Spinal cord (tissue), 10 donors: ENCODE measurements around the gene MYH8. TPM values are rescaled to one million over a fixed set of nuclear protein-coding genes. Genes with fewer than 3 reads are reported as not detected.

ENCODE experiments used
- DNase-seq, 6 donors: peaks; one replicate each; pipeline versions ENCODE4 v3.0.0 to v3.0.0-alpha.2; 2013 to 2015; ENCODE audit warnings: low spot score in 6 of 6, low read depth in 4 of 6
- H3K27ac ChIP-seq: one replicate; pipeline ENCODE4 v1.5.1; 2013; ENCODE audit warnings: low read depth, low read length, control low read depth
- H3K27me3 ChIP-seq: one replicate; pipeline ENCODE4 v1.6.1; 2013; ENCODE audit warnings: low read length; ENCODE audit not compliant: control insufficient read depth, insufficient read depth
- H3K36me3 ChIP-seq: one replicate; pipeline ENCODE4 v1.6.1; 2013; ENCODE audit warnings: low read length; ENCODE audit not compliant: control insufficient read depth, insufficient read depth
- H3K4me1 ChIP-seq: one replicate; pipeline ENCODE4 v1.6.1; 2013; ENCODE audit warnings: low read length; ENCODE audit not compliant: control insufficient read depth, insufficient read depth
- H3K4me3 ChIP-seq: one replicate; pipeline ENCODE4 v1.5.1; 2013; ENCODE audit warnings: low read depth, low read length, control low read depth
- H3K9me3 ChIP-seq: one replicate; pipeline ENCODE4 v1.6.1; 2013; ENCODE audit warnings: low read length; ENCODE audit not compliant: control insufficient read depth, insufficient read depth
- WGBS: methylation state at CpG from one replicate; pipeline ENCODE4 v1.1.5; 2013; ENCODE audit warnings: missing lambda C conversion rate; ENCODE audit not compliant: insufficient coverage; 5-methylcytosine and 5-hydroxymethylcytosine counted together
- polyA plus RNA-seq, 2 donors: library from polyadenylated mRNA; unstranded; fragments of 120-200 nt; gene quantifications; one replicate each; pipeline ENCODE4 v1.2.1, GENCODE V29; 2013; ENCODE audit not compliant: insufficient read length in 2 of 2
- total RNA-seq, 2 donors: library from RNA; depleted of rRNA in 1 of 2; stranded (reverse); fragments of 120-200 nt in 1 of 2; fragments of >200 nt in 1 of 2; gene quantifications; one replicate each; pipeline versions ENCODE4 v1.2.3 to v1.2.4, GENCODE V29; 2013 to 2014
- donor health status: healthy.

MYH8 gene
- total and polyA plus RNA-seq, 4 donors, result 0.19 to 2.5 (median 1.3) TPM

DNA sequence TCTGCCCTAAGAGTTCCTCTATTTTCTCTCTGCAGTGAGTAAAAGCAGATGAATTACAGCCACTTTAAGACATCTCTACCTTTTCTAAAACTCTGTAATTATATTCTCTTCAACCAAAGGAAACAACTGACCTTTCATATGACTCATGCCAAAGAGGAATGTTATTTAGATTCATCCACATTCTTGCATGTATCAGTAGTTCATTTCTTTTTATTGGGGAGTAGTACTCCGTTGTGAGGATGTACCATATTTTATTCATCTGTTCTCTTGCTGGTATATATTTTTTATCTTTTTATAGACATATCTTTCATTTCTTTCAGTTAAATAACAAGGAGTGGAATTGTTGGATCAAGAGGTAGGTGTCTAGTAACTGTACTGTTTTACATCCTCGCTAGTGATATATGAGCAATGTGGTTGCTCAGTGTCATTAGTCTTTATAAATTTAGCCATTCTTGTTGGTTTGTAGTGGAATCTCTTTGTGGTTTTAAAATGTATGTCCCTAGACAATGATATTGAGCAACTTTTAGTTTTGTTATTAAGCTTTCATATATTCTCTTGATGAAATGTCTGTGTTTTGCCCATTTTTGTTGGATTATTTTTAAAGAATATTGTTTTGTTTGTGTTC, 7.8 kb upstream of the MYH8 start:
- WGBS, result no CpG with 5 or more reads among the region's 2 CpGs
- no peak overlapping the region for H3K4me3 ChIP-seq
- DNase-seq, result no peak

DNA sequence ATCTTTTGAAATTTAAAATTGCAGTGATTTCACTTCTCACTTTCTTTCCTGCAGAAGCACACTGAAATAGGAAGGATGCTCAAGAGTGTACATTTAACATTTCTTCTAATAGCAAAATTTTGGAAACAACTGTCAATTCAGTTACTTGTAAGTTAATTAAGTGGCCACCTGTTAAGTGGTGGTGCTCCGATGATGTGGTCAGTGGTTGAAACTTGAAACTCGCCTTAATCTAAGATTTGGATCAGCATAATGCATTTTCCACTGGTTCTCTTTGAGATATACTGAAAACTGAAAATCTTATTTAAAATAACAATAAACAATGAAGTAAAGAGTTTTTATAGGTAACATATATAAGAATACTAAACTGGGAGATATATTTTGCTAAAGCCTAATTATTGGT, 7.0 kb upstream of the MYH8 start:
- Histone ChIP-seq H3K4me3 (no peak overlapping the region), H3K27me3 (no peaks in the 10 kb centered on the region), H3K36me3 (no peaks in the 10 kb centered on the region), H3K27ac (no peak overlapping the region), H3K9me3 (peaks cover 1% of the 10 kb centered on the region), H3K4me1 (no peaks in the 10 kb centered on the region)
- WGBS, result no CpG with 5 or more reads among the region's 2 CpGs
- no peak for DNase-seq

More for the DNA sequence above, 7.8 kb upstream of the MYH8 start:
- H3K36me3 ChIP-seq, result no peaks in the 10 kb centered on the region
- no peaks in the 10 kb centered on the region for H3K27me3 ChIP-seq
- H3K4me1 ChIP-seq, result no peaks in the 10 kb centered on the region
- no peak overlapping the region for H3K27ac ChIP-seq
- H3K9me3 ChIP-seq, result peaks cover 1% of the 10 kb centered on the region

DNA sequence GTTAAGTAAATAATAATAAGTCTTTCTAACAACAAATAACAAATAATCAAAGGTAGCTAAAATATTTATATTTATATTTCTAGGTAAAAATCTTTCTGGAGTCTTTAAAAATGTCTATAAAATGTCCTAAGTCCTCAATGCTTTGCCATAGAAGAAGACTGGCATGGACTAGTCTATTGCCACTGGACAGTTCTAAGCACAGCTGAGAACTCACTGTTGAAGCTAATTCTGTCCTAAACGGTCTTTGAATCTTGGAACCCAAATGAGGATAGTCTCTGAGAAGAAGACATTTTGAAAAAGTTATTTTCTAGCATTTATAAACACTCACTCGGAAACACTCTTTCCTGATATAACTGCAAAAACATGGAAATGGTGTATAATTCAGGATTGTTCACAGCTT, 539 bp downstream of the MYH8 start:
- Histone ChIP-seq H3K9me3 (no peaks in the 10 kb centered on the region), H3K27me3 (no peaks in the 10 kb centered on the region), H3K4me3 (no peak overlapping the region), H3K36me3 (no peaks in the 10 kb centered on the region), H3K27ac (no peak overlapping the region), H3K4me1 (no peaks in the 10 kb centered on the region)
- no peak for DNase-seq
- WGBS, result no CpG with 5 or more reads among the region's 2 CpGs

DNA sequence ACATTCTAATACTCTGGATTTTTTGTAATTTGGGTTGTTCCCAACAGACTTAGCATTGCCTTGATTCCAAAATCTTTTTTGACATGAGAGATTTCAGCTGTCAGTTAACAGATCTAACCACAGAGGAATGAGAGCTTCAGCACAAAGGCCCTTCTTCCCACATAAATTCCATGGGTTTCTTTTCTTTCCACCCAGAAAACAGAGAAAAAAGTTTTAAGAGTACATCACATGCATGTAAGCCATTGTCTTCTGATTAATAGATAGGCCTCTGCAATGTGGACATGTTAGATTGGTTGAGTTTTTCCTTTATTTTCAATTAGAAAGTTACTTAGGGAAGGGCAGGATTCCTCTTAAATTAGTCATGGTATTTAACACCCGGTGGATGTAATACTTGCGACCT, 939 bp downstream of the MYH8 start:
- Histone ChIP-seq H3K4me3 (no peak overlapping the region), H3K27me3 (no peaks in the 10 kb centered on the region), H3K36me3 (no peaks in the 10 kb centered on the region), H3K9me3 (no peaks in the 10 kb centered on the region), H3K4me1 (no peaks in the 10 kb centered on the region), H3K27ac (no peak overlapping the region)
- WGBS, result no CpG with 5 or more reads among the region's 2 CpGs
- no peak for DNase-seq

DNA sequence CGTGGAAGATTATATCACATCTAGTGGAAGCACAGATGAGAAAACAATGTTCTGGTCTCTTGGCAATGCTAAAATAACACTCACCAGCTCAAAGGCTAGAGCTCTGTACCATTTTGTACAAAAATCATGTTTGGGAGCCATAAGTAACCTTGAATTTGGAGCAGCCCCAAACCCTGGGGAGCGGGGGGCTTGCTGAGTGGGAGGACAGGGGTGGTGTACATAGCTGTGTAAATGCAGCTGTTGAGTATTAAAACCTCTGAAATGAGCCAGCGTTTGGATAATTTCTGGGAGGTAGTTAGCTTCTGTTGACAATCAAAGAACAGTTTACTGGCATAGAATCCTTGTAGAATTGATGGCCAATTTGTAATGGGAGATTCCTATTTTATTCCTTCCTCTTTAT, 4.3 kb downstream of the MYH8 start:
- Histone ChIP-seq H3K36me3 (no peaks in the 10 kb centered on the region), H3K27ac (no peak overlapping the region), H3K4me3 (no peak overlapping the region), H3K4me1 (no peaks in the 10 kb centered on the region), H3K27me3 (no peaks in the 10 kb centered on the region), H3K9me3 (no peaks in the 10 kb centered on the region)
- DNase-seq, result peak in 4 of 6 donors; percentile 2 to 32 (median 19)
- WGBS, result 70% methylated on average over 1 of the region's 3 CpGs

DNA sequence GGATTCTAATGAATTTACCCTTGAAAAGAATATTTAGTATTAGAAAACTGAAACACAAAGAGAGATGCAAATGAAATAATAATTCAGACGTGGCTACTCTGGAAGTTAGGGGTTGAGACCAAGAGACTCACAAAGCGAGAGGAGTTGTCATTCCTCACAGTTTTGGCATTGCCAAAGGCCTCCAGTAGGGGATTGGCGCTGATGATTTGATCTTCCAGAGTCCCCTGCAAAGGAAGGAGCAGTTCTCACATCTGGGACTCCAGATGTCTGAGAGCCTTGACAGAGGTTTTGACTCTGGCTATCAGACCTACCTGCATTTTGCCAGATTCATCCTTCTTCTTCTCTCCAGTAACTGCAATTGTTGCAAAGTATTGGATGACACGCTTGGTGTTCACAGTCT, 6.6 kb downstream of the MYH8 start:
- DNase-seq, result no peak
- Histone ChIP-seq H3K4me1 (no peaks in the 10 kb centered on the region), H3K4me3 (no peak overlapping the region), H3K36me3 (no peaks in the 10 kb centered on the region), H3K27ac (no peak overlapping the region), H3K27me3 (no peaks in the 10 kb centered on the region), H3K9me3 (no peaks in the 10 kb centered on the region)
- WGBS, result 77% methylated on average over 4 of the region's 4 CpGs

DNA sequence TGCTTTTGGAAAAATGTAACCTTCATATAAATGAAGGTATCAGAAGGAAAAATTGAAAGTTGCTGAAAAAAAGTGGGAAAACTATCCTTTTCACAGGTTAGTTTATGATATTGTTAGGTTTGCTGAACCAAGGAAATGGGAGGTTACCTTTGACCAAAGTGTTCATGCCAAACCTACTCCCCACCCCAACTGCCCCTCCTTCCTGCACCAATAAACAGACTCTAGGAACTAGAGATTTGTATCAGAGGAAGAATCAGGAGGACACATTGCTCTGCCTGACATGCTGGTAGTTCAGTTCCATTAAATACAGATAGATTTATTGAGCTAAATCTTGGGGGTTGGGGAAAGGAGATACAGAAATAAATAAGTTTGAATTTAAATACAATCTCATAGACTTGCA, 18.2 kb downstream of the MYH8 start:
- Histone ChIP-seq H3K9me3 (no peaks in the 10 kb centered on the region), H3K27me3 (no peaks in the 10 kb centered on the region), H3K36me3 (no peaks in the 10 kb centered on the region), H3K4me3 (no peak overlapping the region), H3K27ac (no peak overlapping the region), H3K4me1 (no peaks in the 10 kb centered on the region)
- no peak for DNase-seq

DNA sequence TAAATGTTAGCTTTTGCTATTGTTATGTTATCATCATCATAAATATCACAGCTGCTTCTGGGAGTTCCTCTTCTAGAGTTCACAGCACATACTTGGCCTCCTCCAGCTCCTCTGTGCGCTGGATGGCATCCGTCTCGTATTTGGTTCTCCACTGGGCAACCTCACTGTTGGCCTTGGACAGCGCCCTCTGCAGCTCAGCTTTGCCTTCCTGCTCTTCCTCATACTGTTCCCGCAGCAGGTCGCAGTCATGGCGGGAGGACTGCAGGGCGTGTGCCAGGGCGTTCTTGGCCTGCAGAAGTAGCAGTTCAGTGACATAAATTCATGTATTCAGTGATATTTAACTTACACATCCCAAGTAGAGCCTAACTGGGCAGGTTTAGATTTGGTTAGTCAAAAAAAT, 23.4 kb downstream of the MYH8 start:
- H3K36me3 ChIP-seq, result no peaks in the 10 kb centered on the region
- no peaks in the 10 kb centered on the region for H3K4me1 ChIP-seq

DNA sequence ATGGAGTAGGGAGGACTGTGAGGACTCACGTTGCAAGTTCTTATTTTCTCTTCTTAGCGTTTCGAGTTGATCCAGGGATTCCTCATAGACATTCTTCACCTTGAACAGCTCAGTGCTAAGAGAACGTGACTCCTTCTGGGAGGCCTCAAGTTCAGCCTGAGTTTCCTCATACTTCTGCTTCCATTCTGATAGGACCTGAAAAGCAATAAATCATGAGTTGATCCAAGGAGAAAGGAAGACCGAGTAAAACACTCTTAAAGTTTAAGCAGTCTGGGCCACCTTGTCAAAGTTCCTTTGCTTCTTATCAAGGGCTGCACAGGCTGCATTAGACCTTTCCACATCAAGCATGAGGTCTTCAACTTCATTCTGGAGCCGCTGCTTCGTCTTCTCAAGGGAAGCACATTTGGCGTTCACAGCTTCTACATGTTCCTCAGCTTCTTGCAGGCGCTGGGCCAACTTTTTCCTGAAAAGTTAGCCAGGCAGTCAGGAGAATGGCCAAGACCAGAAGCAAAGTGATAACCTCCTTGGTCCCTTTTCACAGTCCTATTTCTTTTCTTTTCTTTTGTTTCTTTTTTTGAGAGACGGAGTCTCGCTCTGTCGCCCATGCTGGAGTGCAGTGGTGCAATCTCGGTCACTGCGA, 25.1 kb downstream of the MYH8 start:
- H3K9me3 ChIP-seq, result no peaks in the 10 kb centered on the region
- no peaks in the 10 kb centered on the region for H3K27me3 ChIP-seq
- H3K4me3 ChIP-seq, result no peak overlapping the region
- H3K36me3 ChIP-seq, result no peaks in the 10 kb centered on the region
- no peak for DNase-seq
- 87% methylated on average over 9 of the region's 14 CpGs for WGBS
- H3K27ac ChIP-seq, result no peak overlapping the region
- no peaks in the 10 kb centered on the region for H3K4me1 ChIP-seq

More for the DNA sequence above, 23.4 kb downstream of the MYH8 start:
- DNase-seq, result no peak
- no peak overlapping the region for H3K4me3 ChIP-seq
- WGBS, result 92% methylated on average over 4 of the region's 9 CpGs
- H3K27me3 ChIP-seq, result no peaks in the 10 kb centered on the region
- no peak overlapping the region for H3K27ac ChIP-seq
- H3K9me3 ChIP-seq, result no peaks in the 10 kb centered on the region

DNA sequence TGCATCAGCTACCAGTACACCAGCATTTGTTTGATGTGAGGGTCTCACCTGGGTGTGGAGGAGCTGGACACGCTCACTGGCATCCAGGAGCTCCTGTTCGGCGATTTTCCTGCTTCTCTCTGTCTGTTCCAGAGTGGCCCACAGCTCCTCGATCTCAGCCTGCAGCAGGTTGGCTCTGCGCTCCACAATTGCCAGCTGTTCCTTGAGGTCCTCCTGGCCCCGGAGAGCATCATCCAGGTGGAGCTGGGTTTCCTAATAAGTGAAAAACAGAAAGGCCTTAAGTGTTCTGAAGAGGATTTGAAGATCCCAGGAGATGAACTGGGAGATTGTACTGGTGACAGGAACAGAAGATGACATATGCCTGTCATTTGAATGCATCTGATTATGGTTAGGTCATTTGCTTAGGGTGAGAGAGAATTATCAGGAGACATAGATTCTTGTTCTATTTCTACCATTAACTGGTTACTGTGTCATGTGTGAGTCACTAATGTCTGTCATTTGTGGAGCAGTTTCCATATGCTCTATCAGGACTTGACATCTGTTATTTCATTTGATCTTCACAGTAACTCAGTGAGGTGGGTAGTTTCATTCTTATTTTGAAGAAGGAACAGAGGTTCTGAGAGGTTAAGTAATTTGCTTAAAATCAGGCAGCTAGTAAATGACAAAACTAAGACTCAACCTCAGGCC, 27.4 kb downstream of the MYH8 start:
- Histone ChIP-seq H3K27me3 (no peaks in the 10 kb centered on the region), H3K36me3 (no peaks in the 10 kb centered on the region), H3K4me1 (no peaks in the 10 kb centered on the region), H3K9me3 (no peaks in the 10 kb centered on the region), H3K27ac (no peak overlapping the region), H3K4me3 (no peak overlapping the region)
- DNase-seq, result peak in 1 of 6 donors; percentile 7
- 91% methylated on average over 6 of the region's 6 CpGs for WGBS
